CD4-positive, CD25-positive, alpha-beta regulatory T cell (primary cell): ENCODE measurements around the gene NEXN. TPM values are rescaled to one million over a fixed set of nuclear protein-coding genes. Genes with fewer than 3 reads are reported as not detected.

Source experiments
- ATAC-seq, 2 donors: fragments of 150-1000 bp; cut with Tn5 transposase; one replicate each; pipeline ENCODE4 v1.10.0; 2021; ENCODE audit warnings: low read depth in 2 of 2, moderate number of reproducible peaks in 2 of 2, moderate library complexity in 1 of 2
- DNase-seq, 3 donors: peaks; one replicate each; pipeline versions ENCODE4 v3.0.0 to v3.0.0-alpha.2; 2012 to 2022; ENCODE audit warnings: mixed read lengths in 1 of 3
- H3K27ac ChIP-seq: one replicate; pipeline ENCODE4 v1.7.0; 2013; ENCODE audit warnings: mild to moderate bottlenecking, low read length; ENCODE audit not compliant: insufficient read depth, poor library complexity, severe bottlenecking
- H3K27me3 ChIP-seq: one replicate; pipeline ENCODE4 v1.7.0; 2013; ENCODE audit warnings: low read length; ENCODE audit not compliant: control insufficient read depth, insufficient read depth
- H3K36me3 ChIP-seq: one replicate; pipeline ENCODE4 v1.7.0; 2013; ENCODE audit warnings: mild to moderate bottlenecking, low read length, moderate library complexity; ENCODE audit not compliant: control insufficient read depth, insufficient read depth
- H3K4me1 ChIP-seq: 2 replicates; pipeline ENCODE4 v1.7.0; 2013; ENCODE audit warnings: mild to moderate bottlenecking, low read length; ENCODE audit not compliant: insufficient read depth, control insufficient read depth, poor library complexity, severe bottlenecking
- H3K4me3 ChIP-seq: one replicate; pipeline ENCODE4 v1.7.0; 2013; ENCODE audit warnings: low read depth, mild to moderate bottlenecking, low read length, moderate library complexity
- H3K9me3 ChIP-seq, 2 experiments: 1 replicate in 1 of 2; 2 replicates in 1 of 2; pipeline ENCODE4 v1.7.0; 2013; ENCODE audit warnings: low read length in 2 of 2, mild to moderate bottlenecking in 1 of 2, moderate library complexity in 1 of 2; ENCODE audit not compliant: control insufficient read depth in 2 of 2
- H3K27ac Mint-ChIP-seq, 3 donors: one replicate each; pipeline ENCODE4 v1.8.0; 2020 to 2022; ENCODE audit warnings: mild to moderate bottlenecking in 3 of 3, mixed read lengths in 3 of 3, moderate library complexity in 2 of 3
- H3K27me3 Mint-ChIP-seq: one replicate; pipeline ENCODE4 v1.8.0; 2022; ENCODE audit warnings: mild to moderate bottlenecking, mixed read lengths
- H3K36me3 Mint-ChIP-seq: one replicate; pipeline ENCODE4 v1.8.0; 2020; ENCODE audit warnings: mixed read lengths
- H3K4me1 Mint-ChIP-seq, 4 donors: one replicate each; pipeline ENCODE4 v1.8.0; 2020 to 2022; ENCODE audit warnings: mixed read lengths in 4 of 4, mild to moderate bottlenecking in 1 of 4
- H3K4me3 Mint-ChIP-seq, 4 donors: one replicate each; pipeline ENCODE4 v1.8.0; 2020 to 2022; ENCODE audit warnings: mild to moderate bottlenecking in 4 of 4, mixed read lengths in 4 of 4, moderate library complexity in 3 of 4
- H3K9me3 Mint-ChIP-seq, 7 donors: one replicate each; pipeline ENCODE4 v1.8.0; 2020 to 2022; ENCODE audit warnings: mixed read lengths in 7 of 7, mild to moderate bottlenecking in 3 of 7, moderate library complexity in 2 of 7
- polyA plus RNA-seq, 4 donors: library from polyadenylated mRNA; unstranded; fragments of 300-500 nt; fragmentation: Illumina TruSeq; gene quantifications; one replicate each; pipeline ENCODE4 v1.2.3, GENCODE V29; 2021
- total RNA-seq: library from RNA; stranded (reverse); gene quantifications from one replicate; pipeline ENCODE4 v1.2.3, GENCODE V29; 2022

Gene NEXN
- total and polyA plus RNA-seq, 5 donors from 2014 or later = 0.17 to 1.1 (median 0.32) TPM; not detected in 1

- Mint-ChIP-seq H3K36me3 (peaks cover 38% of the 10 kb centered on the region), H3K27ac (no peak overlapping the region), H3K4me3 (peak overlapping the region in 1 of 4 donors; percentile 10), H3K9me3 (no peaks in the 10 kb centered on the region), H3K4me1 (peaks cover 37 to 79% (median 54%) of the 10 kb centered on the region in 4 donors), H3K27me3 (no peaks in the 10 kb centered on the region)
- H3K27ac ChIP-seq = no peak overlapping the region
- peaks cover 65% of the 10 kb centered on the region for H3K36me3 ChIP-seq
- DNase-seq (no peak), ATAC-seq (no peak)
- H3K4me3 ChIP-seq = peak overlapping the region; percentile 56
- no peaks in the 10 kb centered on the region for H3K9me3 ChIP-seq
- no peaks in the 10 kb centered on the region for H3K27me3 ChIP-seq
- H3K4me1 ChIP-seq = peaks cover 50% of the 10 kb centered on the region
Observed at GRCh38 chr1:77970192-77970591, 81.8 kb downstream of the NEXN start.

GRCh38 chr1:77972080-77972479 lies 83.7 kb downstream of the NEXN start:
- H3K4me3 Mint-ChIP-seq = peak overlapping the region; percentile 59 to 87 (median 70)

GRCh38 chr1:77975386-77975785 lies 87.0 kb downstream of the NEXN start:
- H3K27me3 Mint-ChIP-seq = no peaks in the 10 kb centered on the region
- peaks cover 76% of the 10 kb centered on the region for H3K4me1 ChIP-seq
- H3K4me3 ChIP-seq = peak overlapping the region; percentile 99
- H3K4me3 Mint-ChIP-seq = peak overlapping the region in 1 of 4 donors; percentile 82
- peak in 1 of 3 donors; percentile 28 for DNase-seq
- peak overlapping the region in 2 of 3 donors; percentile 14 to 37 for H3K27ac Mint-ChIP-seq
- H3K9me3 ChIP-seq = no peaks in the 10 kb centered on the region
- peaks cover 22% of the 10 kb centered on the region for H3K36me3 ChIP-seq
- no peaks in the 10 kb centered on the region for H3K27me3 ChIP-seq
- H3K4me1 Mint-ChIP-seq = peaks cover 31 to 57% (median 47%) of the 10 kb centered on the region in 4 donors
- H3K36me3 Mint-ChIP-seq = peaks cover 23% of the 10 kb centered on the region
- H3K9me3 Mint-ChIP-seq = no peaks in the 10 kb centered on the region
- H3K27ac ChIP-seq = peak overlapping the region; percentile 100
- no peak for ATAC-seq

More at GRCh38 chr1:77972080-77972479, 83.7 kb downstream of the NEXN start:
- peaks cover 68% of the 10 kb centered on the region for H3K4me1 ChIP-seq
- H3K4me3 ChIP-seq = peak overlapping the region; percentile 22
- DNase-seq = no peak
- Mint-ChIP-seq H3K4me1 (peaks cover 45 to 83% (median 64%) of the 10 kb centered on the region in 4 donors), H3K36me3 (peaks cover 37% of the 10 kb centered on the region), H3K27ac (peak overlapping the region in 1 of 3 donors; percentile 64), H3K27me3 (no peaks in the 10 kb centered on the region), H3K9me3 (no peaks in the 10 kb centered on the region)
- no peaks in the 10 kb centered on the region for H3K9me3 ChIP-seq
- H3K27me3 ChIP-seq = no peaks in the 10 kb centered on the region
- ATAC-seq = no peak
- peaks cover 49% of the 10 kb centered on the region for H3K36me3 ChIP-seq
- H3K27ac ChIP-seq = no peak overlapping the region

- no peak for DNase-seq
- Histone ChIP-seq H3K4me3 (peak overlapping the region; percentile 99), H3K27ac (peak overlapping the region; percentile 100), H3K36me3 (peaks cover 17% of the 10 kb centered on the region), H3K9me3 (no peaks in the 10 kb centered on the region), H3K27me3 (no peaks in the 10 kb centered on the region), H3K4me1 (peaks cover 76% of the 10 kb centered on the region)
- Mint-ChIP-seq H3K36me3 (peaks cover 23% of the 10 kb centered on the region), H3K27ac (peak overlapping the region in 2 of 3 donors; percentile 37 to 55), H3K9me3 (no peaks in the 10 kb centered on the region), H3K4me1 (peaks cover 35 to 55% (median 45%) of the 10 kb centered on the region in 4 donors), H3K4me3 (peak overlapping the region in 1 of 4 donors; percentile 82), H3K27me3 (no peaks in the 10 kb centered on the region)
- no peak for ATAC-seq
Observed at GRCh38 chr1:77975907-77976306, 87.5 kb downstream of the NEXN start.

- no peak overlapping the region for H3K4me3 Mint-ChIP-seq
- Histone ChIP-seq H3K9me3 (no peaks in the 10 kb centered on the region), H3K27me3 (no peaks in the 10 kb centered on the region), H3K4me1 (peaks cover 74% of the 10 kb centered on the region), H3K36me3 (peaks cover 17% of the 10 kb centered on the region), H3K4me3 (peak overlapping the region; percentile 99), H3K27ac (peak overlapping the region; percentile 100)
- ATAC-seq = no peak
- peaks cover 18% of the 10 kb centered on the region for H3K36me3 Mint-ChIP-seq
- H3K27me3 Mint-ChIP-seq = no peaks in the 10 kb centered on the region
- H3K4me1 Mint-ChIP-seq = peaks cover 32 to 51% (median 41%) of the 10 kb centered on the region in 4 donors
- no peaks in the 10 kb centered on the region for H3K9me3 Mint-ChIP-seq
- peak overlapping the region in 2 of 3 donors; percentile 37 to 77 for H3K27ac Mint-ChIP-seq
- DNase-seq = peak in 1 of 3 donors; percentile 15
Observed at GRCh38 chr1:77976433-77977076, 88.1 kb downstream of the NEXN start.

- H3K27ac Mint-ChIP-seq = no peak overlapping the region
- H3K4me3 ChIP-seq = peak overlapping the region; percentile 99
- H3K9me3 Mint-ChIP-seq = no peaks in the 10 kb centered on the region
- H3K27me3 ChIP-seq = no peaks in the 10 kb centered on the region
- H3K4me3 Mint-ChIP-seq = no peak overlapping the region
- no peaks in the 10 kb centered on the region for H3K27me3 Mint-ChIP-seq
- H3K36me3 Mint-ChIP-seq = peaks cover 12% of the 10 kb centered on the region
- no peaks in the 10 kb centered on the region for H3K9me3 ChIP-seq
- peaks cover 12% of the 10 kb centered on the region for H3K36me3 ChIP-seq
- ATAC-seq (no peak), DNase-seq (no peak)
- peaks cover 25 to 43% (median 38%) of the 10 kb centered on the region in 4 donors for H3K4me1 Mint-ChIP-seq
- peaks cover 63% of the 10 kb centered on the region for H3K4me1 ChIP-seq
- H3K27ac ChIP-seq = peak overlapping the region; percentile 100
Observed at GRCh38 chr1:77977989-77978292, 89.5 kb downstream of the NEXN start.

- Mint-ChIP-seq H3K9me3 (no peaks in the 10 kb centered on the region), H3K4me1 (peaks cover 23 to 41% (median 37%) of the 10 kb centered on the region in 4 donors), H3K27me3 (no peaks in the 10 kb centered on the region), H3K4me3 (no peak overlapping the region), H3K36me3 (peaks cover 12% of the 10 kb centered on the region), H3K27ac (no peak overlapping the region)
- Histone ChIP-seq H3K4me3 (peak overlapping the region; percentile 99), H3K27ac (peak overlapping the region; percentile 100), H3K27me3 (no peaks in the 10 kb centered on the region), H3K4me1 (peaks cover 61% of the 10 kb centered on the region), H3K36me3 (peaks cover 12% of the 10 kb centered on the region), H3K9me3 (no peaks in the 10 kb centered on the region)
- DNase-seq = peak; percentile 79 to 96 (median 90)
- ATAC-seq = peak; percentile 63 to 65
Observed at GRCh38 chr1:77978293-77978968, 90.0 kb downstream of the NEXN start.
